PC-3 (cell line): Measurements from ENCODE around the gene TXNDC17.

Experiments
- CTCF ChIP-seq: fragments of 300-600 bp; sonication (generic); conservative IDR thresholded peaks from 2 replicates; pipeline ENCODE4 v1.5.1; 2017; ENCODE audit warnings: antibody characterized with exemption, low read depth, mild to moderate bottlenecking, low read length
- EZH2 ChIP-seq: fragments of 300-600 bp; sonication (generic); IDR thresholded peaks from one replicate; pipeline ENCODE4 v1.6.1; 2017; ENCODE audit warnings: antibody characterized with exemption, mild to moderate bottlenecking, low read length; ENCODE audit not compliant: unreplicated experiment
- EZH2phosphoT487 ChIP-seq: fragments of 300-600 bp; sonication (generic); IDR thresholded peaks from 2 replicates; pipeline ENCODE4 v1.6.1; 2018; ENCODE audit warnings: mild to moderate bottlenecking, antibody characterized with exemption, low read length, borderline replicate concordance

- TF ChIP-seq CTCF = no peak
- TF ChIP-seq EZH2 = no peak
- no peak for TF ChIP-seq EZH2phosphoT487
Observed at GRCh38 chr17:6688944-6689343, 48.1 kb downstream of the TXNDC17 start.
